Upper lobe of left lung (tissue), 6 donors: ENCODE measurements around the gene MAN1C1. TPM values are rescaled to one million over a fixed set of nuclear protein-coding genes. Genes with fewer than 3 reads are reported as not detected.

Experiments
- ATAC-seq, 2 donors: fragments of 200-7000 bp; cut with Tn5 transposase; one replicate each; pipeline ENCODE4 v1.9.1; 2022; ENCODE audit warnings: mild to moderate bottlenecking in 2 of 2, moderate library complexity in 2 of 2; ENCODE audit not compliant: low FRiP score in 2 of 2
- DNase-seq, 2 donors: peaks; one replicate each; pipeline ENCODE4 v3.0.0-alpha.2; 2019 to 2020
- H3K27ac ChIP-seq, 4 donors: fragments of 200-600 bp; sonication (generic); one replicate each; pipeline ENCODE4 v1.5.1; 2016 to 2019
- H3K27me3 ChIP-seq, 4 donors: fragments of 200-600 bp; sonication (generic); one replicate each; pipeline ENCODE4 v1.5.1; 2017 to 2019
- H3K36me3 ChIP-seq, 4 donors: fragments of 200-600 bp; sonication (generic); one replicate each; pipeline ENCODE4 v1.5.1; 2016 to 2019
- H3K4me1 ChIP-seq, 4 donors: fragments of 200-600 bp; sonication (generic); one replicate each; pipeline ENCODE4 v1.5.1; 2018 to 2019
- H3K4me3 ChIP-seq, 4 donors: fragments of 200-600 bp; sonication (generic); one replicate each; pipeline ENCODE4 v1.5.1; 2017 to 2019; ENCODE audit warnings: mild to moderate bottlenecking in 2 of 4, moderate library complexity in 1 of 4
- H3K9me3 ChIP-seq, 4 donors: fragments of 200-600 bp; sonication (generic); one replicate each; pipeline ENCODE4 v1.5.1; 2018 to 2019
- CTCF ChIP-seq, 6 experiments: fragments of 450-650 bp in 4 of 6; fragments of 200-600 bp in 2 of 6; sonication (generic) in 2 of 6; IDR thresholded peaks; one replicate each; pipeline ENCODE4 v1.5.1; 2016 to 2019; ENCODE audit warnings: antibody characterized with exemption in 6 of 6
- EP300 ChIP-seq, 4 donors: sonication (generic); formaldehyde crosslinking; IDR thresholded peaks; one replicate each; pipeline ENCODE4 v1.5.1; 2017; ENCODE audit warnings: antibody characterized with exemption in 4 of 4, control low read depth in 2 of 4
- POLR2A ChIP-seq, 4 donors: fragments of 450-650 bp; IDR thresholded peaks; one replicate each; pipeline ENCODE4 v1.5.1; 2016 to 2017; ENCODE audit warnings: antibody characterized with exemption in 4 of 4, mild to moderate bottlenecking in 2 of 4
- POLR2AphosphoS5 ChIP-seq, 2 donors: sonication (generic); formaldehyde crosslinking; IDR thresholded peaks; one replicate each; pipeline ENCODE4 v1.5.1; 2017; ENCODE audit warnings: antibody characterized with exemption in 2 of 2
- WGBS, 2 donors: methylation state at CpG; one replicate each; pipeline ENCODE4 v1.1.5; 2017 to 2018; 5-methylcytosine and 5-hydroxymethylcytosine counted together
- total RNA-seq, 6 donors: library from RNA; depleted of rRNA in 4 of 6; stranded (reverse); fragments of >200 nt in 4 of 6; gene quantifications; one replicate each; pipeline versions ENCODE4 v1.1.0 to v1.2.1, GENCODE V29; 2016 to 2021
- donor health status: DM: no; HTN: no; CAD: no; lungs with moderate emphysema.
- donor health status: DM: no; HTN: yes; CAD: no; lungs with severe emphysema.

The MAN1C1 gene
- total RNA-seq, 6 donors from 2014 or later, result 5.3 to 32.5 (median 16.2) TPM

GRCh38 chr1:25715888-25716287 is 99.3 kb downstream of the MAN1C1 start:
- ATAC-seq (peak in 1 of 2 donors; percentile 34), DNase-seq (no peak)
- Histone ChIP-seq H3K9me3 (no peaks in the 10 kb centered on the region), H3K36me3 (no peaks in the 10 kb centered on the region), H3K4me1 (peaks cover 0 to 13% (median 8%) of the 10 kb centered on the region in 4 donors), H3K27me3 (no peaks in the 10 kb centered on the region), H3K4me3 (no peak overlapping the region), H3K27ac (no peak overlapping the region)
- WGBS, 2 donors, result 91% methylated on average over 5 of the region's 5 CpGs
- TF ChIP-seq POLR2AphosphoS5 (IDR thresholded peaks at IDR 0.05) (no peak), CTCF (IDR thresholded peaks at IDR 0.05) (no peak), POLR2A (IDR thresholded peaks at IDR 0.05) (no peak), EP300 (IDR thresholded peaks at IDR 0.05) (no peak)

- DNase-seq (no peak), ATAC-seq (no peak)
- no peaks in the 10 kb centered on the region for H3K36me3 ChIP-seq
- peaks cover 0 to 9% (median 7%) of the 10 kb centered on the region in 4 donors for H3K4me1 ChIP-seq
- no peaks in the 10 kb centered on the region for H3K9me3 ChIP-seq
- no peaks in the 10 kb centered on the region for H3K27me3 ChIP-seq
- H3K27ac ChIP-seq, result no peak overlapping the region
- TF ChIP-seq EP300 (IDR thresholded peaks at IDR 0.05) (no peak), POLR2AphosphoS5 (IDR thresholded peaks at IDR 0.05) (no peak), CTCF (IDR thresholded peaks at IDR 0.05) (no peak), POLR2A (IDR thresholded peaks at IDR 0.05) (no peak)
- WGBS, 2 donors, result 91 to 93% methylated on average over 5 of the region's 5 CpGs
- no peak overlapping the region for H3K4me3 ChIP-seq
These were observed 99.7 kb downstream of the MAN1C1 start for GRCh38 chr1:25716320-25716719.

GRCh38 chr1:25718732-25719131 is 102.1 kb downstream of the MAN1C1 start:
- H3K9me3 ChIP-seq, result no peaks in the 10 kb centered on the region
- no peaks in the 10 kb centered on the region for H3K27me3 ChIP-seq
- no peak for TF ChIP-seq POLR2A (IDR thresholded peaks at IDR 0.05)
- TF ChIP-seq POLR2AphosphoS5 (IDR thresholded peaks at IDR 0.05), result no peak
- TF ChIP-seq CTCF (IDR thresholded peaks at IDR 0.05), result no peak
- H3K4me3 ChIP-seq, result no peak overlapping the region
- H3K36me3 ChIP-seq, result no peaks in the 10 kb centered on the region
- no peaks in the 10 kb centered on the region for H3K4me1 ChIP-seq
- DNase-seq (no peak), ATAC-seq (no peak)
- H3K27ac ChIP-seq, result no peak overlapping the region
- 94 to 96% methylated on average over 2 of the region's 2 CpGs for WGBS, 2 donors

- no peak overlapping the region for H3K4me3 ChIP-seq
- no peak overlapping the region for H3K27ac ChIP-seq
- no peak for TF ChIP-seq POLR2A (IDR thresholded peaks at IDR 0.05)
- no peak for TF ChIP-seq CTCF (IDR thresholded peaks at IDR 0.05)
- TF ChIP-seq POLR2AphosphoS5 (IDR thresholded peaks at IDR 0.05), result no peak
- no peak for TF ChIP-seq EP300 (IDR thresholded peaks at IDR 0.05)
- H3K27me3 ChIP-seq, result no peaks in the 10 kb centered on the region
- H3K36me3 ChIP-seq, result no peaks in the 10 kb centered on the region
- 94 to 96% methylated on average over 5 of the region's 5 CpGs for WGBS, 2 donors
- DNase-seq (no peak), ATAC-seq (no peak)
- no peaks in the 10 kb centered on the region for H3K9me3 ChIP-seq
- no peaks in the 10 kb centered on the region for H3K4me1 ChIP-seq
These were observed 104.0 kb downstream of the MAN1C1 start for GRCh38 chr1:25720624-25721023.

GRCh38 chr1:25723250-25723880 is 106.8 kb downstream of the MAN1C1 start:
- WGBS, 2 donors, result 86 to 87% methylated on average over 4 of the region's 4 CpGs
- no peak for ATAC-seq
- DNase-seq, result no peak
- Histone ChIP-seq H3K27ac (no peak overlapping the region), H3K4me1 (peaks cover 9 to 12% (median 12%) of the 10 kb centered on the region in 4 donors), H3K27me3 (no peaks in the 10 kb centered on the region), H3K9me3 (no peaks in the 10 kb centered on the region), H3K36me3 (no peaks in the 10 kb centered on the region), H3K4me3 (no peak overlapping the region)
- no peak for TF ChIP-seq POLR2AphosphoS5 (IDR thresholded peaks at IDR 0.05)
- no peak for TF ChIP-seq POLR2A (IDR thresholded peaks at IDR 0.05)
- TF ChIP-seq CTCF (IDR thresholded peaks at IDR 0.05), result no peak
- TF ChIP-seq EP300 (IDR thresholded peaks at IDR 0.05), result no peak
